Upper lobe of right lung (tissue), 1 donor: ENCODE data around the gene LIMD2. TPM values are rescaled to one million over a fixed set of nuclear protein-coding genes. Genes with fewer than 3 reads are reported as not detected.

Source experiments
- ATAC-seq: fragments of 200-7000 bp; cut with Tn5 transposase; one replicate; pipeline ENCODE4 v1.9.1; 2020; ENCODE audit warnings: mild to moderate bottlenecking, moderate library complexity
- DNase-seq: peaks from one replicate; pipeline ENCODE4 v3.0.0-alpha.2; 2020
- H3K27ac ChIP-seq: fragments of 200-600 bp; one replicate; pipeline ENCODE4 v1.8.0; 2022
- H3K27me3 ChIP-seq: fragments of 200-600 bp; one replicate; pipeline ENCODE4 v1.8.0; 2022; ENCODE audit warnings: mild to moderate bottlenecking
- H3K36me3 ChIP-seq: fragments of 200-600 bp; one replicate; pipeline ENCODE4 v1.8.0; 2022
- H3K4me1 ChIP-seq: fragments of 200-600 bp; one replicate; pipeline ENCODE4 v1.8.0; 2022
- H3K4me3 ChIP-seq: fragments of 200-600 bp; one replicate; pipeline ENCODE4 v1.8.0; 2022; ENCODE audit warnings: mild to moderate bottlenecking
- H3K9me3 ChIP-seq: fragments of 200-600 bp; one replicate; pipeline ENCODE4 v1.8.0; 2022
- intact Hi-C: fragments of 100-400 bp; cut with DNase I; formaldehyde crosslinking; loops from one replicate; pipeline ENCODE4 v1.11.0; 2022
- total RNA-seq: library from RNA; stranded (reverse); fragmentation: NEBNext Ultra II Directional; extraction: Animal tissue kit (Norgen Biotek cat#: 25700); gene quantifications from one replicate; pipeline ENCODE4 v1.2.1, GENCODE V29; 2021
- TF ChIP-seq, protein P1 (sequence below): fragments of 200-600 bp; IDR thresholded peaks from one replicate; pipeline ENCODE4 v1.8.0; 2022; ENCODE audit warnings: antibody characterized with exemption
- donor health status: DM: no; HTN: yes; CAD: no; lungs with severe emphysema.

LIMD2 gene
- total RNA-seq, 1 donor from 2014 or later, result 22.9 TPM

DNA sequence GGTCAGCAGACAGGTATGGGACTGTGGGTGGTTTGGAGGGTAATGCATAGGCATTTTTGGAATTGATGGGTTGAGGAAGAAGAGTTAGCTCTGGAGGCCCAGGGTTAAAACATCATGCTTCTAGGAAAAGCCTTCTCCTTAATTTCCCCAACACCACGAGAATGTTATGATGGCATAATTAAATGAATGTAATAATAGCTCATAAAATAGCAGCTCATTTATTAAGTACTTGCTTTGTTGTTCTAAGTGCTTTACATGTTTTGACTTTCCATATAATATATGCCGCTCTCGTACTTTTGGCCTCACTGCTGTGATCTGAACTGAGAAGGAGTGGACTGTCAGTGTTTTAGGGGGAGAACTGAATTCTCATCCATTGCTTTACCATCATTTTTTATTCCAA, 14.3 kb downstream of the LIMD2 start:
- ATAC-seq (no peak), DNase-seq (no peak)
- intact Hi-C loops, result no loop called here
- no peak overlapping the region for H3K4me3 ChIP-seq
- H3K4me1 ChIP-seq, result peaks cover 16% of the 10 kb centered on the region
- H3K27ac ChIP-seq, result no peak overlapping the region
- H3K9me3 ChIP-seq, result no peaks in the 10 kb centered on the region
- TF ChIP-seq, protein P1, sequence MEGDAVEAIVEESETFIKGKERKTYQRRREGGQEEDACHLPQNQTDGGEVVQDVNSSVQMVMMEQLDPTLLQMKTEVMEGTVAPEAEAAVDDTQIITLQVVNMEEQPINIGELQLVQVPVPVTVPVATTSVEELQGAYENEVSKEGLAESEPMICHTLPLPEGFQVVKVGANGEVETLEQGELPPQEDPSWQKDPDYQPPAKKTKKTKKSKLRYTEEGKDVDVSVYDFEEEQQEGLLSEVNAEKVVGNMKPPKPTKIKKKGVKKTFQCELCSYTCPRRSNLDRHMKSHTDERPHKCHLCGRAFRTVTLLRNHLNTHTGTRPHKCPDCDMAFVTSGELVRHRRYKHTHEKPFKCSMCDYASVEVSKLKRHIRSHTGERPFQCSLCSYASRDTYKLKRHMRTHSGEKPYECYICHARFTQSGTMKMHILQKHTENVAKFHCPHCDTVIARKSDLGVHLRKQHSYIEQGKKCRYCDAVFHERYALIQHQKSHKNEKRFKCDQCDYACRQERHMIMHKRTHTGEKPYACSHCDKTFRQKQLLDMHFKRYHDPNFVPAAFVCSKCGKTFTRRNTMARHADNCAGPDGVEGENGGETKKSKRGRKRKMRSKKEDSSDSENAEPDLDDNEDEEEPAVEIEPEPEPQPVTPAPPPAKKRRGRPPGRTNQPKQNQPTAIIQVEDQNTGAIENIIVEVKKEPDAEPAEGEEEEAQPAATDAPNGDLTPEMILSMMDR, result no peak
- H3K27me3 ChIP-seq, result no peaks in the 10 kb centered on the region
- peaks cover 74% of the 10 kb centered on the region for H3K36me3 ChIP-seq

DNA sequence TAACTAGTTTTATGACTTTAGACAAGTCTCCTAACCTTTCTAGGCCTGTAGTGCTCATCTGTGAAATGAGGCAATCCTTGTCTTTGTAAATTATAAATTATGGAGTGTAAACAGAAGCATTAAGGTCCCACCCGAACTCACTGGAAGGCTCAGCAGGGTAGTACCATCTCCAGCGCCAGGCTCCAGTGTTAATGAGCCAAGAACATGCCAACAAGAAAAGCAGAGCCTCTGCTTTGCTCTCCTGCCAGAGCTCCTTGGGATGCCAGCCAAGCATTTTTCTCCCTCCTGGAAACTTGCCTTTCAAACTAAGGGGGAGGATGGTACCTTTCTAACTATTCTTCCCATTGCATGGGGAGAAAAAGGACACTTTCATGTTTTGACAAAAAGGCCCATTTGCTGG, 14.9 kb downstream of the LIMD2 start:
- no peak overlapping the region for H3K4me3 ChIP-seq
- TF ChIP-seq, protein P1, result no peak
- DNase-seq, result no peak
- no peak for ATAC-seq
- H3K9me3 ChIP-seq, result no peaks in the 10 kb centered on the region
- peaks cover 69% of the 10 kb centered on the region for H3K36me3 ChIP-seq
- intact Hi-C loops, result no loop called here
- peaks cover 21% of the 10 kb centered on the region for H3K4me1 ChIP-seq
- H3K27me3 ChIP-seq, result no peaks in the 10 kb centered on the region
- no peak overlapping the region for H3K27ac ChIP-seq

DNA sequence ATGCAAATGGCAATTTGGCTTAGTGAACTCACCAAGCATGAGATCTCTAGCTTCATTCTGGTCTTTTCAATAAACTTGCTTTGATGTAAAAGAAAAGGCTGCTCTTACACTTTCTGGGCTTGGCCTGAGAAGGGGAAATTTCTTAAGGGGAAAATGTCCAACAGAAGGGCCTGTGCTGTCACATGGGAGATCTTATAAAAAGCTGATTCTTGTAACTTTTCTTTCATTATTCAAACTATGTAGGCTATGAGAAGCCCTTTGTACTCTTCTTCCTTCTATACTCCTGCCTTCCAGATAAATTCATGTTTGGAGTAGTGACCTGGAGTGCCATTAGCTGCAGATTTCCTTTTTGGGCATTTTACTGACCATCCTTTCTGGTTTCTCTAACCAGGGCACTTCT, 16.9 kb downstream of the LIMD2 start:
- no peaks in the 10 kb centered on the region for H3K27me3 ChIP-seq
- H3K27ac ChIP-seq, result no peak overlapping the region
- no peak for ATAC-seq
- DNase-seq, result no peak
- H3K4me1 ChIP-seq, result peaks cover 25% of the 10 kb centered on the region
- H3K36me3 ChIP-seq, result peaks cover 48% of the 10 kb centered on the region
- intact Hi-C loops, result no loop called here
- no peaks in the 10 kb centered on the region for H3K9me3 ChIP-seq
- TF ChIP-seq, protein P1, result no peak
- H3K4me3 ChIP-seq, result no peak overlapping the region

DNA sequence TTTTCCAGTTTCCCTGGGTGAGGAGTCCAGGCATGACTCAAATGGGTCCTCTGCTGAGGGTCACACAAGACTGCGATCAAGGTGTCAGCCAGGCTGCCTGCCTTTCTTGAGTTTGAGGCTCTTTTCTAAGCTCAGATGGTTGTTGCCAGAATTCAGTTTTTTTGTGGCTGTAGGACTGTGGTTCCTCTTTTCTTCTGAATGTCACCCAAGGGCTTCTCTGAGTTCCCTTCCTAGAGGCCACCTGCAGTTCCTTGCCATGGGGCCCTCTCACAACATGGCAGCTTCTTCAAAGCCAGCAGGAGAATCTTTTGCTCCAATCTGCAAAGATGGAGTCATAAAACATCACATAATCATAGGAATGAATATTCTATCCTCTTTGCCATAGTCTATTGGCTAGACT, 17.5 kb downstream of the LIMD2 start:
- DNase-seq (no peak), ATAC-seq (no peak)
- intact Hi-C loops, result no loop called here
- Histone ChIP-seq H3K27me3 (no peaks in the 10 kb centered on the region), H3K9me3 (no peaks in the 10 kb centered on the region), H3K4me1 (peaks cover 25% of the 10 kb centered on the region), H3K27ac (no peak overlapping the region), H3K36me3 (peaks cover 45% of the 10 kb centered on the region), H3K4me3 (no peak overlapping the region)
- TF ChIP-seq, protein P1, result no peak

DNA sequence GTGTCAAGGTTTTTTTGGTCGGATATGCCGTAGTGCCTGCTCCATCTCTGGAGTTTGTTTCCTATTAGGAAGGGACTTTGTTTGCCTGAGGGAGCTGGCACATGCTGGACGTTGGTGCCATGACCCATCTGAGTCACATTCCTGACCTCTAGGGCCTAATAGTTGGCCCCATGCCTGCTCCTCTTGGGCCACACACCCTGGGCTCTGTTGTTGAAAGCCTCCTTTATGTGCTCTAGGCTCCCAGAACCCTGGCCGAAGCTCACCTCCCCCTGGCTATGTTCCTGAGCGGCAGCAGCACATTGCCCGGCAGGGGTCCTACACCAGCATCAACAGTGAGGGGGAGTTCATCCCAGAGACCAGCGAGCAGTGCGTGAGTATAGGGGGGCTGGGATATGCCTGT, 18.4 kb downstream of the LIMD2 start:
- no peaks in the 10 kb centered on the region for H3K27me3 ChIP-seq
- H3K27ac ChIP-seq, result no peak overlapping the region
- peaks cover 34% of the 10 kb centered on the region for H3K4me1 ChIP-seq
- H3K4me3 ChIP-seq, result no peak overlapping the region
- DNase-seq, result no peak
- intact Hi-C loops, result no loop called here
- no peaks in the 10 kb centered on the region for H3K9me3 ChIP-seq
- TF ChIP-seq, protein P1, result no peak
- peak; percentile 72 for ATAC-seq
- H3K36me3 ChIP-seq, result peaks cover 45% of the 10 kb centered on the region

DNA sequence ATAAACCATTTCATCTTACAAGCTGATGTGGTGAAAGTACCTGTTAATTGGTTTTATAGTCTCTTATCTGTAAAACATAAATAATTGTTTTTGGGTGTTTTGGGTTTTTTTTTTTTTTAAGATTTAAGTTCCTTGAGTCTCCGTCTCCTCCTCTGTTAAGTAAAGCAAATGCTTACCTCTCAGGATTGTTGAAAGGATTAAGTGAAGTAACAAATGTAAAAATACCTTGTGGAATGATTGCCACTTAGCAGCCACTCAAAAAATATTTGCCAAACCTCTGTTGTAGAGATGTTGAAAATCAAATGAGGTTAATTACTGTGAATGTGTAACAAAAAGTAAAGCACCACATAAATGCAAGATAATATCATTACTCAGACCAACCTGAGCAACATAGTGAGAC, 19.2 kb downstream of the LIMD2 start:
- ATAC-seq (peak; percentile 28), DNase-seq (no peak)
- no peaks in the 10 kb centered on the region for H3K9me3 ChIP-seq
- H3K36me3 ChIP-seq, result peaks cover 39% of the 10 kb centered on the region
- intact Hi-C loops, result no loop called here
- H3K4me3 ChIP-seq, result no peak overlapping the region
- H3K4me1 ChIP-seq, result peaks cover 43% of the 10 kb centered on the region
- no peaks in the 10 kb centered on the region for H3K27me3 ChIP-seq
- H3K27ac ChIP-seq, result no peak overlapping the region
- TF ChIP-seq, protein P1, result no peak
